Endothelial cell of umbilical vein (primary cell): Measurements from ENCODE around the gene COG5. TPM values are rescaled to one million over a fixed set of nuclear protein-coding genes. Genes with fewer than 3 reads are reported as not detected.

Experiments
- BruUV-seq: library from RNA; stranded (reverse); fragments of 400-500 nt; replicated peaks from 2 replicates; lab custom pipeline; 2021; lab: Mats Ljungman, UMichigan
- CTCF ChIA-PET: fragments of 300-600, 350-600 bp; sonication (Branson Sonifier 250); formaldehyde crosslinking; loops from one replicate; lab custom pipeline; 2021; ENCODE audit warnings: antibody characterized with exemption, inconsistent platforms; lab: Charles Lee
- POLR2A ChIA-PET: fragments of 300-600, 350-600 bp; sonication (Branson Sonifier 250); formaldehyde crosslinking; loops from one replicate; lab custom pipeline; 2021; ENCODE audit warnings: antibody characterized with exemption, inconsistent platforms; lab: Charles Lee
- DNase-seq: peaks from one replicate; pipeline ENCODE4 v3.0.0-alpha.2; 2011; ENCODE audit warnings: low read depth, low spot score
- FAIRE-seq: peaks from 2 replicates; lab custom pipeline; 2011; peaks lifted over from hg19 to GRCh38; lab: Jason Lieb, UNC
- H2AFZ ChIP-seq: 2 replicates; pipeline ENCODE4 v1.6.0; 2012; ENCODE audit warnings: low read depth, low read length, control low read depth, inconsistent platforms
- H3K27ac ChIP-seq: 2 replicates; pipeline ENCODE4 v1.5.1; 2011; ENCODE audit warnings: low read depth, mild to moderate bottlenecking, control low read depth, low read length, moderate library complexity; ENCODE audit not compliant: insufficient read depth
- H3K27me3 ChIP-seq, 2 experiments: 2 replicates each; pipeline versions ENCODE4 v1.6.0 to v1.6.1; 2011; ENCODE audit warnings: low read length in 2 of 2, mixed read lengths in 1 of 2; ENCODE audit not compliant: control insufficient read depth in 2 of 2, insufficient read depth in 2 of 2
- H3K36me3 ChIP-seq, 2 experiments: 2 replicates in 1 of 2; 3 replicates in 1 of 2; pipeline ENCODE4 v1.5.1; 2011; ENCODE audit warnings: low read length in 2 of 2, mild to moderate bottlenecking in 1 of 2, moderate library complexity in 1 of 2; ENCODE audit not compliant: control insufficient read depth in 2 of 2, insufficient read depth in 2 of 2; ENCODE audit errors: extremely low read depth in 1 of 2
- H3K4me1 ChIP-seq: 3 replicates; pipeline ENCODE4 v1.5.1; 2011; ENCODE audit warnings: mild to moderate bottlenecking, low read length; ENCODE audit not compliant: control insufficient read depth, insufficient read depth; ENCODE audit errors: extremely low read depth
- H3K4me2 ChIP-seq: 2 replicates; pipeline ENCODE4 v1.6.1; 2011; ENCODE audit warnings: low read length, control low read depth, mixed read lengths; ENCODE audit not compliant: insufficient read depth
- H3K4me3 ChIP-seq, 3 experiments: fragments of 200-600 bp in 1 of 3; sonication (generic), shearing (Covaris generic) in 1 of 3; replicated peaks in 1 of 3; 2 replicates each; pipeline ENCODE4 v1.5.1; 2011 to 2016; ENCODE audit warnings: control low read depth in 3 of 3, low read length in 3 of 3, mild to moderate bottlenecking in 2 of 3, inconsistent platforms in 1 of 3, low read depth in 1 of 3, moderate library complexity in 1 of 3; ENCODE audit not compliant: insufficient read depth in 1 of 3
- H3K79me2 ChIP-seq: 2 replicates; pipeline ENCODE4 v1.6.0; 2012; ENCODE audit warnings: low read length, inconsistent platforms; ENCODE audit not compliant: control insufficient read depth, insufficient read depth
- H3K9ac ChIP-seq: replicated peaks from 2 replicates; pipeline ENCODE3; 2011; ENCODE audit warnings: low read length, control low read depth; ENCODE audit not compliant: insufficient read depth; ENCODE audit errors: extremely low read depth
- H3K9me1 ChIP-seq: replicated peaks from 3 replicates; pipeline ENCODE4 v1.6.0; 2011; ENCODE audit warnings: mild to moderate bottlenecking, low read length; ENCODE audit not compliant: control insufficient read depth, insufficient read depth; ENCODE audit errors: extremely low read depth
- H3K9me3 ChIP-seq: replicated peaks from 2 replicates; pipeline ENCODE4 v1.5.1; 2012; ENCODE audit warnings: low read length, inconsistent platforms; ENCODE audit not compliant: control insufficient read depth, insufficient read depth
- H4K20me1 ChIP-seq: replicated peaks from 2 replicates; pipeline ENCODE3; 2011; ENCODE audit warnings: mild to moderate bottlenecking, low read length; ENCODE audit not compliant: control insufficient read depth, insufficient read depth; ENCODE audit errors: extremely low read depth
- CTCF ChIP-seq, 2 donors: IDR thresholded peaks; 1 replicate in 1 of 2; 2 replicates in 1 of 2; pipeline ENCODE4 v1.5.1; 2011; ENCODE audit warnings: low read length in 2 of 2, mild to moderate bottlenecking in 2 of 2, moderate library complexity in 2 of 2, control low read depth in 1 of 2, inconsistent platforms in 1 of 2, low read depth in 1 of 2; ENCODE audit not compliant: insufficient read depth in 1 of 2; ENCODE audit errors: extremely low read depth in 1 of 2
- EZH2 ChIP-seq: IDR thresholded peaks from 2 replicates; pipeline ENCODE4 v1.6.1; 2012; ENCODE audit warnings: borderline replicate concordance, low read depth, mild to moderate bottlenecking, moderate library complexity, low read length, inconsistent platforms; ENCODE audit not compliant: severe bottlenecking
- GATA2 ChIP-seq: IDR thresholded peaks from 2 replicates; pipeline ENCODE4 v1.7.0; 2011; ENCODE audit warnings: low read depth, mild to moderate bottlenecking, moderate library complexity, mixed read lengths, low read length; ENCODE audit not compliant: insufficient read length, insufficient read depth
- MYC ChIP-seq: IDR thresholded peaks from one replicate; pipeline ENCODE4 v1.6.1; 2011; ENCODE audit warnings: mild to moderate bottlenecking, low read depth, low read length
- POLR2A ChIP-seq: IDR thresholded peaks from 2 replicates; pipeline ENCODE4 v1.6.1; 2012; ENCODE audit warnings: low read depth, mild to moderate bottlenecking, control low read depth, low read length
- dilution Hi-C: fragments of 300-500 bp; cut with MboI; formaldehyde crosslinking; loops from one replicate; pipeline ENCODE4 v1.15.0; 2019; ENCODE audit warnings: low sequenced_read_pairs; ENCODE audit not compliant: extremely low pct_ligation_motif_present
- intact Hi-C: fragments of 100-400 bp; cut with micrococcal nuclease; formaldehyde crosslinking; loops from one replicate; pipeline ENCODE4 v1.10.0; 2022
- polyA plus RNA-seq, 4 experiments: library from polyadenylated mRNA; depleted of rRNA in 3 of 4; stranded (reverse) in 3 of 4; unstranded in 1 of 4; fragments of >200 nt; gene quantifications; 2 replicates each; pipeline versions ENCODE4 v1.2.1 to v1.2.3, GENCODE V29; 2011 to 2012; ENCODE audit warnings: missing spikeins in 1 of 4
- total RNA-seq: library from RNA; stranded (reverse); gene quantifications from 2 replicates; pipeline ENCODE4 v1.2.3, GENCODE V29; 2021
- TF ChIP-seq, protein P1 (sequence below): IDR thresholded peaks from 2 replicates; pipeline ENCODE4 v1.6.1; 2011; ENCODE audit not compliant: insufficient read depth, insufficient read length

The COG5 gene
- total and polyA plus RNA-seq, 2 donors (not counting 3 experiments of a cell fraction or from before 2014, with no cell fraction given) = 18.8 to 45.3 TPM

DNA sequence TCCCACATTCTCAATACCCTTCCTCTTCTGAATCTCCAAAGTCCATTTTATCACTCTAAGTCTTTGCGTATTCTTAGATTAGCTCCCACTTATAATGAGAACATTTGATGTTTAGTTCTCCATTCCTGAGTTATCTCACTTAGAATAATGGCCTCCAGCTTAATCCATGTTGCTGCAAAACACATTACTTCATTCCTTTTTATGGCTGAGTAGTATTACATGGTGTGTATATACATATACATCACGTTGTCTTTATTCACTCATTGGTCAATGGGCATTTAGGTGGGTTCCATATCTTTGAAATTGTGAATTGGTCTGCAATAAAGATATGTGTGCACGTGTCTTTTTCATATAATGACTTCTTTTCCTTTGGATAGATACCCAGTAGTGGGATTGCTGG is 61.6 kb downstream of the COG5 start:
- Histone ChIP-seq H3K9me3 (no peaks in the 10 kb centered on the region), H2AFZ (no peak overlapping the region), H3K4me2 (no peak overlapping the region), H4K20me1 (peaks cover 4% of the 10 kb centered on the region), H3K27me3 (no peaks in the 10 kb centered on the region), H3K9me1 (no peaks in the 10 kb centered on the region), H3K9ac (no peak overlapping the region), H3K36me3 (no peaks in the 10 kb centered on the region), H3K4me3 (no peak overlapping the region), H3K4me1 (peaks cover 3% of the 10 kb centered on the region), H3K27ac (no peak overlapping the region), H3K79me2 (peaks cover 4% of the 10 kb centered on the region)
- DNase-seq = no peak
- POLR2A ChIA-PET = no interaction called here
- no TSS peak for BruUV-seq
- intact Hi-C loops = no loop called here
- CTCF ChIA-PET = interaction anchor here (0.7 to 3.1 kb wide), 17 partner anchors 10 to 377 kb away, joined by 3 to 36 read pairs (median 7); no protein-coding TSS in a partner anchor
- FAIRE-seq = no peak
- dilution Hi-C loops = no loop called here
- no peak for TF ChIP-seq EZH2
- TF ChIP-seq, protein P1, sequence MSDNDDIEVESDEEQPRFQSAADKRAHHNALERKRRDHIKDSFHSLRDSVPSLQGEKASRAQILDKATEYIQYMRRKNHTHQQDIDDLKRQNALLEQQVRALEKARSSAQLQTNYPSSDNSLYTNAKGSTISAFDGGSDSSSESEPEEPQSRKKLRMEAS = no peak
- TF ChIP-seq POLR2A = no peak
- TF ChIP-seq GATA2 = no peak
- TF ChIP-seq CTCF (IDR thresholded peaks at IDR 0.05; ENCODE audit: extremely low read depth in 1 of 2, insufficient read depth in 1 of 2, low read depth in 1 of 2, low read length in 2 of 2) = no peak

DNA sequence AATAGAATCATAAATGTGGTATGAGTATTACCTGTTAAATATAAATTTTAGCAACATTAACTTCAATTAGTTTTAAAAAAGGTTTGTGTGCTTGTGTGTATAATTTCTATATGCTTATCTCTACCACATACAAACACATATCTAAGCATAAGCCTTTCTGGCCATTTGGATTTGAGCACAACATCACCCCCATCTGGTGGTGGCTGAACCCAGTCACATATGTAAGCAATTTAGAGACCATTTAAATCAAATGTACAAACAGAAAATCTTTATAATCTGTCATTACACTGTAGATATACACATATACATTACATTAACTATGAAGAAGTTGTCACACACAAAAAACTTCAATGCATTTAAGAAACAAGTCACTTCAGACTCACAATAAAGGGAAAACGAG is 62.1 kb downstream of the COG5 start:
- Histone ChIP-seq H3K79me2 (peaks cover 10% of the 10 kb centered on the region), H3K27ac (no peak overlapping the region), H3K4me3 (no peak overlapping the region), H3K9me1 (no peaks in the 10 kb centered on the region), H3K27me3 (no peaks in the 10 kb centered on the region), H4K20me1 (peaks cover 5% of the 10 kb centered on the region), H3K36me3 (no peaks in the 10 kb centered on the region), H2AFZ (no peak overlapping the region), H3K4me1 (peaks cover 2% of the 10 kb centered on the region), H3K4me2 (no peak overlapping the region), H3K9ac (no peak overlapping the region), H3K9me3 (no peaks in the 10 kb centered on the region)
- TF ChIP-seq CTCF (IDR thresholded peaks at IDR 0.05; ENCODE audit: extremely low read depth in 1 of 2, insufficient read depth in 1 of 2, low read depth in 1 of 2, low read length in 2 of 2) = peak; percentile 36
- no peak for TF ChIP-seq MYC
- no TSS peak for BruUV-seq
- ChIA-PET CTCF (interaction anchor here (0.6 to 3.1 kb wide), 28 partner anchors 9 to 1325 kb away, joined by 3 to 36 read pairs (median 3); no protein-coding TSS in a partner anchor), POLR2A (no interaction called here)
- peak; percentile 64 for DNase-seq
- dilution Hi-C loops (no loop called here), intact Hi-C loops (loop anchor here (1.0 to 2.0 kb wide), 2 partner anchors 299 to 353 kb away; no protein-coding TSS in a partner anchor)
- FAIRE-seq = no peak
